A204.1 (cell line): ENCODE data around the gene HES4.
"Not testable (repeated sequence)": the region's sequence is repeated elsewhere in the genome, so short reads cannot be mapped to it uniquely, and the experiment has no call there.

Experiments
- FAIRE-seq: peaks from 2 replicates; lab custom pipeline; 2012; peaks lifted over from hg19 to GRCh38; lab: Jason Lieb, UNC

HES4 gene

GRCh38 chr1:1033009-1033587 lies 33.2 kb upstream of the HES4 start:
- no peak for FAIRE-seq

GRCh38 chr1:1032424-1032823 lies 32.5 kb upstream of the HES4 start:
- no peak for FAIRE-seq

- no peak for FAIRE-seq
Measured at GRCh38 chr1:1031659-1032235, 31.9 kb upstream of the HES4 start.

GRCh38 chr1:1030867-1031658 lies 31.2 kb upstream of the HES4 start:
- FAIRE-seq = not testable (repeated sequence)

GRCh38 chr1:1027791-1028190 lies 27.9 kb upstream of the HES4 start:
- no peak for FAIRE-seq

GRCh38 chr1:1026599-1027413 lies 26.9 kb upstream of the HES4 start:
- FAIRE-seq = no peak

- no peak for FAIRE-seq
Measured at GRCh38 chr1:1025730-1026129, 25.8 kb upstream of the HES4 start.

GRCh38 chr1:1024771-1025699 lies 25.1 kb upstream of the HES4 start:
- no peak for FAIRE-seq

GRCh38 chr1:1024149-1024770 lies 24.4 kb upstream of the HES4 start:
- no peak for FAIRE-seq

GRCh38 chr1:1023700-1024099 lies 23.8 kb upstream of the HES4 start:
- no peak for FAIRE-seq

GRCh38 chr1:1022302-1023009 lies 22.6 kb upstream of the HES4 start:
- no peak for FAIRE-seq

- FAIRE-seq = no peak
Measured at GRCh38 chr1:1021920-1022259, 22.0 kb upstream of the HES4 start.

GRCh38 chr1:1021010-1021919 lies 21.4 kb upstream of the HES4 start:
- FAIRE-seq = no peak

- FAIRE-seq = no peak
Measured at GRCh38 chr1:1020415-1021009, 20.6 kb upstream of the HES4 start.

- FAIRE-seq = no peak
Measured at GRCh38 chr1:1020000-1020404, 20.1 kb upstream of the HES4 start, which contains the start of gene AGRN. TSS of gene AGRN (plus strand) at chr1:1020120. CDS start at chr1:1020173, 53 bp downstream.

- FAIRE-seq = no peak
Measured at GRCh38 chr1:1019122-1019999, 19.5 kb upstream of the HES4 start.

GRCh38 chr1:1018321-1018685 lies 18.4 kb upstream of the HES4 start:
- FAIRE-seq = not testable (repeated sequence)
